HL-60 (cell line): ENCODE data around the gene PRKD1.

ENCODE experiments used
- DNase-seq, 2 experiments: peaks; one replicate each; pipeline ENCODE4 v3.0.0-alpha.2; 2010 to 2020; ENCODE audit warnings: low read depth in 1 of 2, low spot score in 1 of 2
- H3K27ac ChIP-seq: fragments of 250-450 bp; sonication (Bioruptor Pico); replicated peaks from 2 replicates; pipeline ENCODE4 v1.5.1; 2020; ENCODE audit warnings: mild to moderate bottlenecking, moderate library complexity
- H3K27me3 ChIP-seq: fragments of 250-450 bp; sonication (Bioruptor Pico); 2 replicates; pipeline ENCODE4 v1.5.1; 2021; ENCODE audit warnings: mild to moderate bottlenecking, moderate library complexity; ENCODE audit not compliant: insufficient read depth, poor library complexity, severe bottlenecking
- H3K4me3 ChIP-seq: replicated peaks from 2 replicates; pipeline ENCODE4 v1.5.1; 2011; ENCODE audit warnings: mild to moderate bottlenecking, control low read depth, low read length; ENCODE audit not compliant: insufficient read depth
- GABPA ChIP-seq: IDR thresholded peaks from 2 replicates; pipeline ENCODE4 v1.6.1; 2012; ENCODE audit warnings: low read depth
- POLR2AphosphoS5 ChIP-seq: IDR thresholded peaks from 2 replicates; pipeline ENCODE4 v1.6.1; 2012; ENCODE audit warnings: low read depth
- REST ChIP-seq: IDR thresholded peaks from 2 replicates; pipeline ENCODE4 v1.6.1; 2012; ENCODE audit warnings: low read depth; ENCODE audit not compliant: insufficient replicate concordance
- SPI1 ChIP-seq: IDR thresholded peaks from 2 replicates; pipeline ENCODE4 v1.6.1; 2012; ENCODE audit warnings: low read depth, mild to moderate bottlenecking, borderline replicate concordance
- TF ChIP-seq, protein P1 (sequence below): IDR thresholded peaks from one replicate; pipeline ENCODE4 v1.5.1; 2011; ENCODE audit warnings: low read length, control low read depth, inconsistent platforms; ENCODE audit not compliant: insufficient read depth

The PRKD1 gene

DNA sequence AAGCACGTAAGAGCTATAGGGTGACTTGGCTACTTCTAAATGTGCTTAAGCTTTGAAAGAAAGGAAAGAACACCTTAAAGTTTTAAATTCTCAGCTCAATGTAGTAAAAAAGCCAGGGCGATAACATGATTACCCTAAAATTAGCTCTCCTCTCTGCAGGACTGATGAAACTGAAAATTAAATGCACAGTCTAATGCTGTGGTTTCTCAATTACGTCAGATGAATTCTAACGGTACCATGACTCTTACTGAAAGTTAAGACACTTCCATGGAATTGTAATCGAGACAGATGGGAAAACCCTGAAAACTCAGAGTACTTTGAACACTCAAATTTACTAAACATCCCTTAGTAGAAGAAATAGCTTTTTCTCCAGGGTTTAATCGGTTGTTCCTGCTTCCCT is 25.9 kb upstream of the PRKD1 start:
- no peaks in the 10 kb centered on the region for H3K27me3 ChIP-seq
- TF ChIP-seq SPI1: no peak
- TF ChIP-seq, protein P1, sequence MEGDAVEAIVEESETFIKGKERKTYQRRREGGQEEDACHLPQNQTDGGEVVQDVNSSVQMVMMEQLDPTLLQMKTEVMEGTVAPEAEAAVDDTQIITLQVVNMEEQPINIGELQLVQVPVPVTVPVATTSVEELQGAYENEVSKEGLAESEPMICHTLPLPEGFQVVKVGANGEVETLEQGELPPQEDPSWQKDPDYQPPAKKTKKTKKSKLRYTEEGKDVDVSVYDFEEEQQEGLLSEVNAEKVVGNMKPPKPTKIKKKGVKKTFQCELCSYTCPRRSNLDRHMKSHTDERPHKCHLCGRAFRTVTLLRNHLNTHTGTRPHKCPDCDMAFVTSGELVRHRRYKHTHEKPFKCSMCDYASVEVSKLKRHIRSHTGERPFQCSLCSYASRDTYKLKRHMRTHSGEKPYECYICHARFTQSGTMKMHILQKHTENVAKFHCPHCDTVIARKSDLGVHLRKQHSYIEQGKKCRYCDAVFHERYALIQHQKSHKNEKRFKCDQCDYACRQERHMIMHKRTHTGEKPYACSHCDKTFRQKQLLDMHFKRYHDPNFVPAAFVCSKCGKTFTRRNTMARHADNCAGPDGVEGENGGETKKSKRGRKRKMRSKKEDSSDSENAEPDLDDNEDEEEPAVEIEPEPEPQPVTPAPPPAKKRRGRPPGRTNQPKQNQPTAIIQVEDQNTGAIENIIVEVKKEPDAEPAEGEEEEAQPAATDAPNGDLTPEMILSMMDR: no peak
- TF ChIP-seq POLR2AphosphoS5: no peak
- no peak for TF ChIP-seq GABPA
- no peak for TF ChIP-seq REST
- H3K4me3 ChIP-seq: no peak overlapping the region
- no peak for DNase-seq
- H3K27ac ChIP-seq: no peak overlapping the region

DNA sequence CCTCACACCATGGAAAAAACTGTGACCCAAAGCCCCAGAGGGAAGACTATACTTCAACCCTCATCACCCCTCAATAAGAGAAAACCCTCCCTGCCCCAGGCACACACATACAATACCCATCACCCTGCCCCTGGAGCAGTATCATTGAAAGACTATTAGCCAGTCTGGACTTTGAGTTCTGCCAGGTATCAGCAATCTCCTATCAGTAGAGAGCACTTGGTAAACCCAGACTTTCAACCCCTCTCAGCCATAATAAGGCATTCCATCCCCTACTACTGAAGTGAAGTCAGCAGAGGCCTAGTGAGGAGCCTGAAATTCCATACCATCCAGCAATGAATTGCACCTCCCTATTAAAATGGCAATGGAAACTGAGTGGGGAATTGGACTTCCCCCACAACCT is 16.4 kb upstream of the PRKD1 start:
- no peak for TF ChIP-seq SPI1
- no peak for TF ChIP-seq POLR2AphosphoS5
- no peak for TF ChIP-seq REST
- TF ChIP-seq, protein P1: no peak
- TF ChIP-seq GABPA: no peak
- DNase-seq: no peak
- Histone ChIP-seq H3K27me3 (no peaks in the 10 kb centered on the region), H3K4me3 (no peak overlapping the region), H3K27ac (no peak overlapping the region)

DNA sequence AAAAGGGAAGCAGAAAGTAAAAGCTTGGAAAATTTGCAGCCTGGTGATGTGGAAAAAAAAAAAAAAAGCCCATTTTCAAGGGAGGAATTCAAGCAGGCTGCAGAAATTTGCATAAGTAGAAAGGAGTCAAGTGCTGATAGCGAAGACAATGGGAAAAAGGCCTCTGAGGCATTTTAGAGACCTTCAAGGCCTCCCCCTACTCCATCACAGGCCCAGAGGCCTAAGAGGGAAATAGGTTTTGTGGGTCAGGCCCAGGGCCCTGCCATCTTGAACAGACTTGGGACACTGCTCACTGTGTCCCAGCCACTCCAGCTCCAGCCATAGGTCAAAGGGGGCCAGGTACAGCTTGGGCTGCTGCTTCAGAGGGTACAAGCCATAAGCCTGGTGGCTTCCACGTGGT is 13.8 kb upstream of the PRKD1 start:
- TF ChIP-seq POLR2AphosphoS5 (no peak), SPI1 (no peak), REST (no peak), GABPA (no peak)
- TF ChIP-seq, protein P1: no peak
- no peak for DNase-seq
- no peaks in the 10 kb centered on the region for H3K27me3 ChIP-seq

More for the DNA sequence above, 13.8 kb upstream of the PRKD1 start:
- Histone ChIP-seq H3K4me3 (no peak overlapping the region), H3K27ac (no peak overlapping the region)
